ENCODE results near the gene SNX27.
"Not testable (repeated sequence)": the region's sequence is repeated elsewhere in the genome, so short reads cannot be mapped to it uniquely, and the experiment has no call there.

SNX27 gene

GRCh38 chr1:151638074-151638775, 26.4 kb downstream of the SNX27 start:
- TF ChIP-seq CTCF (IDR thresholded peaks at IDR 0.05; ENCODE audit: insufficient read depth, missing control alignments), result no peak
- DNase-seq (ENCODE audit: insufficient read length, low spot score) (no peak), FAIRE-seq (no peak)

GRCh38 chr1:151638812-151639211, 27.0 kb downstream of the SNX27 start:
- FAIRE-seq, result no peak

DNA sequence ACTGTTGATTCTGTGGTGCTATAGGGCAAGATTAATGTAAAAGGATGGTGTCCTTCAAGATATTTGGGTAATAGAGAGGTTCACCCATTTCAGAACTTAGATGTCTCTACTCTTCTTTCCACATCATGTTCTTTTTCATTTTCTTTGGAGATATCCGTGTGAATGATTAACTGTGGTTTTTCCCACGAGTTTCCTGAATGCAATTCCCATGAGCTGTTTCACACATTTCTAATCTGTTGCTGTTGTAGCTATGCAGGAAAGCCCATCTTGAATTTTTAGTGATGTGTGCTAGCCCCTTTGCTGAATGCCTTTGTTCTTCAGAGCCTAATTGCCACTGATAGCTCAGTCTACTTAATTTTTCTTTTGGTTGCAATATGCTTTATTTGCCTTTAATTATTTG, 27.6 kb downstream of the SNX27 start:
- no peak for DNase-seq (ENCODE audit: insufficient read length, low spot score)
- no peak for TF ChIP-seq CTCF (IDR thresholded peaks at IDR 0.05; ENCODE audit: insufficient read depth, missing control alignments)
- FAIRE-seq, result no peak

More at GRCh38 chr1:151638812-151639211, 27.0 kb downstream of the SNX27 start:
- no peak for DNase-seq (ENCODE audit: insufficient read length, low spot score)
- no peak for TF ChIP-seq CTCF (IDR thresholded peaks at IDR 0.05; ENCODE audit: insufficient read depth, missing control alignments)

GRCh38 chr1:151641229-151641628, 29.4 kb downstream of the SNX27 start:
- no peak for DNase-seq (ENCODE audit: insufficient read length, low spot score)
- FAIRE-seq, result no peak
- no peak for TF ChIP-seq CTCF (IDR thresholded peaks at IDR 0.05; ENCODE audit: insufficient read depth, missing control alignments)

DNA sequence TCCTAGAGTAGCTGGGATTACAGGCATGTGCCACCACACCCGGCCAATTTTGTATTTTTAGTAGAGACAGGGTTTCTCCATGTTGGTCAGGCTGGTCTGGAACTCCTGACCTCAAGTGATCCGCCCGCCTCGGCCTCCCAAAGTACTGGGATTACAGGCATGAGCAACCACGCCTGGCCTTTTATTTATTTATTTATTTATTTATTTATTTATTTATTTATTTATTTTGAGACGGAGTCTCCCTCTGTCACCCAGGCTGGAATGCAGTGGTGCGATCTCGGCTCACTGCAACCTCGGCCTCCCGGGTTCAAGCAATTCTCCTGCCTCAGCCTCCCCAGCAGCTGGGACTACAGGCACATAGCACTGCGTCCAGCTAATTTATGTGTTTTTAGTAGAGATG, 31.2 kb downstream of the SNX27 start:
- not testable (repeated sequence) for DNase-seq (ENCODE audit: insufficient read length, low spot score); FAIRE-seq

- TF ChIP-seq CTCF (IDR thresholded peaks at IDR 0.05; ENCODE audit: insufficient read depth, missing control alignments), result no peak
- no peak for DNase-seq (ENCODE audit: insufficient read length, low spot score)
- peak; percentile 85 for FAIRE-seq
Observed at GRCh38 chr1:151644001-151644400, 32.2 kb downstream of the SNX27 start.

GRCh38 chr1:151653397-151653796, 41.5 kb downstream of the SNX27 start:
- FAIRE-seq, result no peak
- TF ChIP-seq CTCF (IDR thresholded peaks at IDR 0.05; ENCODE audit: insufficient read depth, missing control alignments), result no peak
- DNase-seq (ENCODE audit: insufficient read length, low spot score), result no peak
